Mucosa of descending colon (tissue), 3 donors: ENCODE data around the gene ZNF853. TPM values are rescaled to one million over a fixed set of nuclear protein-coding genes. Genes with fewer than 3 reads are reported as not detected.

Source experiments
- ATAC-seq: fragments of 200-7000 bp; cut with Tn5 transposase; one replicate; pipeline ENCODE4 v1.9.1; 2020; ENCODE audit warnings: mild to moderate bottlenecking, moderate library complexity
- DNase-seq, 3 donors: peaks; one replicate each; pipeline ENCODE4 v3.0.0-alpha.2; 2020
- H3K36me3 ChIP-seq: fragments of 200-600 bp; one replicate; pipeline ENCODE4 v1.8.0; 2021; ENCODE audit warnings: low read depth, mild to moderate bottlenecking
- H3K4me1 ChIP-seq: fragments of 200-600 bp; one replicate; pipeline ENCODE4 v1.8.0; 2021; ENCODE audit warnings: low read depth, mild to moderate bottlenecking
- H3K4me3 ChIP-seq: fragments of 200-600 bp; one replicate; pipeline ENCODE4 v1.8.0; 2021; ENCODE audit warnings: mild to moderate bottlenecking
- H3K9me3 ChIP-seq: fragments of 200-600 bp; one replicate; pipeline ENCODE4 v1.8.0; 2021; ENCODE audit warnings: mild to moderate bottlenecking
- intact Hi-C, 2 donors: fragments of 100-400 bp; cut with DNase I in 1 of 2; cut with micrococcal nuclease in 1 of 2; formaldehyde crosslinking; loops; one replicate each; pipeline versions ENCODE4 v1.11.0 to v1.11.1; 2022; cut with DNase I, micrococcal nuclease
- total RNA-seq, 3 donors: library from RNA; stranded (reverse); fragmentation: NEBNext Ultra II Directional in 2 of 3; extraction: Animal tissue kit (Norgen Biotek cat#: 25700) in 2 of 3; gene quantifications; one replicate each; pipeline versions ENCODE4 v1.2.1 to v1.2.4, GENCODE V29; 2021 to 2023
- TF ChIP-seq, protein P1 (sequence below): fragments of 200-600 bp; IDR thresholded peaks from one replicate; pipeline ENCODE4 v1.8.0; 2022; ENCODE audit warnings: antibody characterized with exemption, mild to moderate bottlenecking
- donor health status: DM: no; HTN: no; CAD: no; lungs with moderate emphysema.
- donor health status: DM: no; HTN: no; CAD: no.
- donor health status: DM: no; HTN: yes; CAD: no.

ZNF853 gene
- total RNA-seq, 3 donors from 2014 or later = 0.84 to 19.9 (median 1.4) TPM

DNA sequence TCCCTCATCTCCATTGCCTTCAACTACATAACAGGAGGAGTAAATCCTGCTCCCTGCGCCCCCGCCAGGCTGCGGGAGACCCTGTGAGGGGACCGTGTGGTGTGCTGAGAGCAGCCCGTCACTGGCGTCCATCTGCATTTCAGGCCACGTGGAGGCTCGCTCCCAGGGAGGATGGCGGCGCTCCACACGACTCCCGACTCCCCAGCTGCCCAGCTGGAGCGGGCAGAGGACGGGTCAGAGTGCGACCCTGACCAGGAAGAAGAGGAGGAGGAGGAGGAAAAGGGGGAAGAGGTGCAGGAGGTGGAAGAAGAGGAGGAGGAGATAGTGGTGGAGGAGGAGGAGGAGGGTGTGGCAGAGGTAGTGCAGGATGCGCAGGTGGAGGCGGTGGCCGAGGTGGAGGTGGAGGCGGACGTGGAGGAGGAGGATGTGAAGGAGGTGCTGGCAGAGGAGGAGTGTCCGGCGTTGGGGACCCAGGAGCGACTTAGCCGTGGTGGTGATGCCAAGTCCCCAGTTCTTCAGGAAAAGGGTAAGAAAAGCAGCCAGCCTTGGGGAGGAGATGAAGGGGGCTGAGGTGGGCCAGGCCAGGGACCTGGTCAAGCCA is 26.9 kb downstream of the ZNF853 start:
- ATAC-seq (no peak), DNase-seq (no peak)
- TF ChIP-seq, protein P1, sequence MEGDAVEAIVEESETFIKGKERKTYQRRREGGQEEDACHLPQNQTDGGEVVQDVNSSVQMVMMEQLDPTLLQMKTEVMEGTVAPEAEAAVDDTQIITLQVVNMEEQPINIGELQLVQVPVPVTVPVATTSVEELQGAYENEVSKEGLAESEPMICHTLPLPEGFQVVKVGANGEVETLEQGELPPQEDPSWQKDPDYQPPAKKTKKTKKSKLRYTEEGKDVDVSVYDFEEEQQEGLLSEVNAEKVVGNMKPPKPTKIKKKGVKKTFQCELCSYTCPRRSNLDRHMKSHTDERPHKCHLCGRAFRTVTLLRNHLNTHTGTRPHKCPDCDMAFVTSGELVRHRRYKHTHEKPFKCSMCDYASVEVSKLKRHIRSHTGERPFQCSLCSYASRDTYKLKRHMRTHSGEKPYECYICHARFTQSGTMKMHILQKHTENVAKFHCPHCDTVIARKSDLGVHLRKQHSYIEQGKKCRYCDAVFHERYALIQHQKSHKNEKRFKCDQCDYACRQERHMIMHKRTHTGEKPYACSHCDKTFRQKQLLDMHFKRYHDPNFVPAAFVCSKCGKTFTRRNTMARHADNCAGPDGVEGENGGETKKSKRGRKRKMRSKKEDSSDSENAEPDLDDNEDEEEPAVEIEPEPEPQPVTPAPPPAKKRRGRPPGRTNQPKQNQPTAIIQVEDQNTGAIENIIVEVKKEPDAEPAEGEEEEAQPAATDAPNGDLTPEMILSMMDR = no peak
- Histone ChIP-seq H3K4me1 (peaks cover 5% of the 10 kb centered on the region), H3K36me3 (no peaks in the 10 kb centered on the region), H3K4me3 (no peak overlapping the region), H3K9me3 (no peaks in the 10 kb centered on the region)
- intact Hi-C loops = no loop called here

DNA sequence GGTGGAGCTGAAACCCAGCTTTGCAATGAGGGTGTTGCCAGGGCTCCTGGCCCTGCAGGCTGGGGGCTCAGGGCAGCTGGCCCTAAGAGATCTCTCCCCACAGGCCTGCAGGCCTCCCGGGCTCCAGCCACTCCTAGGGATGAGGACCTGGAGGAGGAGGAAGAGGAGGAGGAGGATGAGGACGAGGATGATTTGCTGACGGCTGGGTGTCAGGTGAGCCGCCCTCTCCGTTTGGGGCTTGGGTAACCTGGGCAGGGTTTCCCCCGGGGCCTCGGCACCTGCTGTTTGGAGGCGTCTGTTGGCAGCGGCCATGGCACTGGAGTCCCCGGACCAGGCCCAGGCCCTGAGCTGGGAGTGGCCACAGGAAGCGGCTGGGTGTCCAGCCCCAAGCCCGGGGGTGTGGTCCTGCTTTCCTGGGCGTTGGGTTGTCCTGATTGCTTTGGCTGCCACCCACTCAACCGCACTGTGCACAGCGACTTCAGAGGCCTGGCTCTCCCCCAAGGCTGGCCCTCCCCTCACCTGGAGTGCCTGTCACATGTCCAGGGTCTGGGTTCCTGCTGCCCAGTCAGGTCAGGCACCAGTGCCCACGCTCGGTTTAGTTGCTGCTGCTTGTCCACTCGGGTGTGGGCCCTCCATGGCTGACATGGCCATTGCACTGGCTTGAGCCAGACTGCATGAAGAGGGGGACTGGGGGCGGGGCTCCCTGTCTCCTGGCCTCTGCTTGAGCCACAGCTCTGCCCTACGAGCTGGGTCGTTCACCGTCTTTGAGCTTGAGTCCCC is 27.6 kb downstream of the ZNF853 start:
- DNase-seq = no peak
- H3K4me3 ChIP-seq = no peak overlapping the region
- no peak for ATAC-seq
- intact Hi-C loops = no loop called here
- no peaks in the 10 kb centered on the region for H3K9me3 ChIP-seq
- TF ChIP-seq, protein P1 = no peak
- peaks cover 5% of the 10 kb centered on the region for H3K4me1 ChIP-seq
- H3K36me3 ChIP-seq = no peaks in the 10 kb centered on the region

DNA sequence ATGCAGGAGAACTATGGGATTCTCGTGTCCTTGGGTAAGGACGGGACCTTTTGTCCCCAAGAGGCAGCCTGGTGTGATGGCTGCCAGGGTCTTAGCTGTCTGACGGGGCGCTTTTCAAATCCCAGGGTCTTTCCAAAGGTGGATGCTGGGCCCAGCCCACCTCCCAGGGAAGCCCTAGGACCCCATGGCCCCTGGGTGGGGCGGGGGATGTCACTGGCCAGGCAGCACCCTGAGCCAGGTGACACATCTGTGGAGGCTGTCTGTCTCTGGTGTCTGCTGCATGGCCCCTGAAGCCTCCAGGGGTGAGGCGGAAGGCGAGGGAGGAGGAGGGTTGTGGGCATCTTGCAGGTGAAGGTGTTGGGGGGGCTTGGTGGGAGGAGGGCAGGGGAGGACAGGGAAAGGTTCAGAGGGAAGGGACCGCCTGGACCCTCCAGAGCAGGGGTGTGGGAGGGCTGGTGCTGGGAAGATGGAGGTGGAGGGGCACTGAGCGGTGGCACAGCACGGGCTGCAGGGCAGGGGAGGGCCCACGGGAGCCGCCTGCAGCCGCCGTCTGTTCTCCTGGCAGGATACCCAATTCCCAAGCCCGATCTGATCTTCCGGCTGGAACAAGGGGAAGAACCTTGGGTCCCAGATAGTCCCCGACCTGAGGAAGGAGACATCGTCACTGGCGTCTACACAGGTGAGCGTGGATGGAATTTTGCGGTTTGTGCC is 28.7 kb downstream of the ZNF853 start:
- TF ChIP-seq, protein P1 = no peak
- intact Hi-C loops = no loop called here
- DNase-seq (no peak), ATAC-seq (no peak)
- Histone ChIP-seq H3K4me3 (no peak overlapping the region), H3K36me3 (no peaks in the 10 kb centered on the region), H3K4me1 (no peaks in the 10 kb centered on the region), H3K9me3 (no peaks in the 10 kb centered on the region)

DNA sequence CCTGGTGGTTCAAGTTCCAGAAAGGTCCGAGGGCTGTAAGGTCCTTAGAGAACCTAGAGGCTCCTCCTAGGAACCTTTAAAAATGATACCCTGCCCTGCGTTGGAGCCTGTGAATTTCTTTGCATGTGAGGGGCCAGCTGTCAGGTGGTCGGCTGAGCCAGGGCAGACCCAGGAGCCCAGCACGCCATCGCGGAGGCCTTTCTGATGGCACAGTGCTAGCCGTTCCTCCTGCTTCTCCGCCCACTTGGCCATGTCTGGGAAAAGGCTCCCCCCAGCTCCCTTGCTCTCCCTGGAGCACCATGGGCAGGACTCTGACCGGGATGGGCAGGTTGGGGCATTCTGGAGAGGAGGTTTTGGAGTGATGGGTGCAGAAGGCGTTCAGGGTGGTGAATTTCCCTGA is 29.3 kb downstream of the ZNF853 start:
- H3K4me3 ChIP-seq = no peak overlapping the region
- intact Hi-C loops = no loop called here
- H3K36me3 ChIP-seq = no peaks in the 10 kb centered on the region
- H3K4me1 ChIP-seq = no peaks in the 10 kb centered on the region
- DNase-seq = no peak
- no peak for ATAC-seq
- TF ChIP-seq, protein P1 = no peak
- no peaks in the 10 kb centered on the region for H3K9me3 ChIP-seq

DNA sequence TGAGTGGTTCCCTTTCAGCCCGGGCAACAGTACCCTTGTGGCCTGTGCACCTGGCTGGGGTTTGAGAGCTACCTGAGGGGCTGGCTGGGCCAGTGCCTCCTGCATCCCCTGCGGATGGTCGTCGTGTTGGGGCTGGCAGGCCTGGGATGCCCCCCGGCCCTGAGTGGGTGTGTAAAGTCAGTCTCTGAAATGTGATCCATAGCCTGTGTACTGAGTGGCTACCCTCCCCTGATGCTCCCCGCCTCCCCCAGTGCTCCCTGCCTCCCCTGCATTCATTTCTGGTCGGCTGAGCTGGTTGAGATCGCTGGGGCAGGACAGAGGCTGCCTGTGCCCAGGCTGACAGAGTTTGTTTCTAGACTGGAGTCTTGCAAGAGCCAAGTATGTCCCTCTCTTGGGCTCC is 31.1 kb downstream of the ZNF853 start:
- intact Hi-C loops = no loop called here
- ATAC-seq = no peak
- Histone ChIP-seq H3K9me3 (no peaks in the 10 kb centered on the region), H3K4me1 (no peaks in the 10 kb centered on the region), H3K36me3 (no peaks in the 10 kb centered on the region), H3K4me3 (no peak overlapping the region)
- DNase-seq = peak in 2 of 3 donors; percentile 6 to 33
- TF ChIP-seq, protein P1 = no peak
